Stimulated activated CD4-positive, alpha-beta T cell treated with anti-CD3 and anti-CD28 coated beads, Interleukin-1b, Interleukin-23, amount 100 ng/mL, for 1 hour (primary cell): Measurements from ENCODE around the gene CCIN.
A peak's percentile ranks its signal among the peaks of the same experiment; 100 is the strongest.
"Not testable (repeated sequence)": the region's sequence is repeated elsewhere in the genome, so short reads cannot be mapped to it uniquely, and the experiment has no call there.

Experiments used
- DNase-seq, 2 donors: peaks; one replicate each; pipeline ENCODE4 v3.0.0-alpha.2; 2020; ENCODE audit warnings: low read depth in 2 of 2

CCIN gene

GRCh38 chr9:36158917-36159316 is 10.3 kb upstream of the CCIN start:
- no peak for DNase-seq

DNA sequence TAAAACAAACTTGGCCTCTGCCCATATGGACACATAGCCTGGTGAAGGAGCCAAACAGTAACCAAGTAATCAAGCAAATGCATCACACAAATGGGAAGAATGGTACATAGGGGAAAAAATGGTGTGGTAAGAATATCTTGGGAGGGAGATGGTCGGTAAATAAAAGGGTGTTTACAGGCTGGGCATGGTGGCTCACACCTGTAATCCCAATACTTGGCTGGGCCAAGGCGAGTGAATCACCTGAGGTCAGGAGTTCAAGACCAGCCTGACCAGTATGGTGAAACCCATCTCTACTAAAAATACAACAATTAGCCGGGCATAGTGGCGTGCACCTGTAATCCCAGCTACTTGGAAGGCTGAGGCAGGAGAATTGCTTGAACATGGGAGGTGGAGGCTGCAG is 9.7 kb upstream of the CCIN start:
- DNase-seq = not testable (repeated sequence)

GRCh38 chr9:36160126-36160525 is 9.1 kb upstream of the CCIN start:
- DNase-seq = not testable (repeated sequence)

DNA sequence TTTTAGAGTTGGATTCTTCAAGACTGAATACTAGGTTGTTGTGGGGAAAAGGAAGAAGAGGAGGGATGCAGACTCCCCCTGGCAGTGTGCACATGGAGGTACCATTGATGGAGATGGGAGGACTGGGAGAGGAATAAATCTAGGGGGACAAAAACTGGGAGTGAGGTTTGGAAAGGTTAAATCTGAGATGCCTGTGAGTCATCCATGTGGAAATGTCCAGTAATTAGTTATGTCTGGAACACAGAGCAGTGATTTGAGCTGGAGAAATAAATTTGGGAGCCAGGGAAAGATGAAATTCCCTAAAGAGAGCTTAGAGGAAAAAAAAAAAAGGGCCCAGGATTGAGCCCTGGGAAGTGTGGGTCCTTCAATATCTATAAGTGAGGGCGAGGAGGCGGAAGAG is 8.0 kb upstream of the CCIN start:
- DNase-seq = no peak

GRCh38 chr9:36162211-36162738 is 6.9 kb upstream of the CCIN start:
- no peak for DNase-seq

DNA sequence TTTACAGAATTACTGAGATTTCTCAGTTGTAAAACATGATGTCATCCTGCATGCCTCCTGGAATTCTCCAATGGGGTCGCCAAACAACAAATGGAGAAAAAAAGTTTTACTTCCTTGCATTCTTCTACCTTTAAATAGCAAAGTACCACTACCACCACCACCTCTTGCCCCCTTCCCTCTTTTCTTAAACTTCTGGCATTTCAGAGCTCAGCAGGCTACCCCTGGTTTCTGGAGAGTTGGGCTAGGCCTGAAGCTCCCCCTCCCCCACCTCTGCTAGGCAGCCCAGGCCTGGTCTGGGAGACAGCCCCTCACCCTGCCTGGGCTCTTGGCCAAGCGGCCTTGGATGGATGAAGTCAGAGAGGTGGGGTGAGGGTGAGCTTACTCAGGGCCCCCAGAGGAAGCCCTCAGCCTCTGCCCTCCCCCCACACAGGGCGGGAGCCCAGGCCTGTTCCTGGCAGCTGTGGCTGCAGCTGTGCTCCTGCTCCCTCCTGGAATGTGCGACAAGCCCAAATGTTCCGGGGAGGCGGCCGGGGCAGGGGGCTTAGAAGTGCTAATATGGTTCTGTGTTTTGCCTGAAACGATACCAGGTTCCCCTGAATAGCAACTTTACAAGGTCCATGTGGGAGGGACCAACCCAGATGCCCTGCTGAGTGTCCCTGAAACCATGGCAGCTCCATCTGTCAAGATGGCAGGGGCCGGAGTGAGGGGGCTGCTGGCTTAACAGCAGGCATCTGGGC is 6.0 kb upstream of the CCIN start:
- DNase-seq = no peak

GRCh38 chr9:36163786-36164170 is 5.4 kb upstream of the CCIN start:
- DNase-seq = no peak

- DNase-seq = no peak
Measured at GRCh38 chr9:36164372-36164771, 4.8 kb upstream of the CCIN start.

- no peak for DNase-seq
Measured at GRCh38 chr9:36164989-36165388, 4.2 kb upstream of the CCIN start.

DNA sequence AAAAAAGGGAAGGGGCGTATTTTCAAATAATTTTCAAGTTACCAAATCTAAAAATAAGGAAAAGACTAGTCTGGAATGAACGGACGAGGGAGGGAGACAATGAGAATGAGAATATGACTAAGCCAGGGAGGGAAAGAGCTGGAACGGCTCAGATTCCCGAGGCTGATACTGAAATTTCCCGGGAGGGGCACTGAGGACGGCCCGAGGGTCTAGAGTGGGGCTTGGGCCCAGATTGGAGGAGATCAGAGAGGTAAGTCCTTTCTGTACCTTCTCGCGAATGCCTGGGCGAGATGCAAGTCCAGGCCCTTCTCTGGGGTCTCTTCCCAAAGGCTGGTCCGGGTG is 3.4 kb upstream of the CCIN start:
- DNase-seq = no peak

DNA sequence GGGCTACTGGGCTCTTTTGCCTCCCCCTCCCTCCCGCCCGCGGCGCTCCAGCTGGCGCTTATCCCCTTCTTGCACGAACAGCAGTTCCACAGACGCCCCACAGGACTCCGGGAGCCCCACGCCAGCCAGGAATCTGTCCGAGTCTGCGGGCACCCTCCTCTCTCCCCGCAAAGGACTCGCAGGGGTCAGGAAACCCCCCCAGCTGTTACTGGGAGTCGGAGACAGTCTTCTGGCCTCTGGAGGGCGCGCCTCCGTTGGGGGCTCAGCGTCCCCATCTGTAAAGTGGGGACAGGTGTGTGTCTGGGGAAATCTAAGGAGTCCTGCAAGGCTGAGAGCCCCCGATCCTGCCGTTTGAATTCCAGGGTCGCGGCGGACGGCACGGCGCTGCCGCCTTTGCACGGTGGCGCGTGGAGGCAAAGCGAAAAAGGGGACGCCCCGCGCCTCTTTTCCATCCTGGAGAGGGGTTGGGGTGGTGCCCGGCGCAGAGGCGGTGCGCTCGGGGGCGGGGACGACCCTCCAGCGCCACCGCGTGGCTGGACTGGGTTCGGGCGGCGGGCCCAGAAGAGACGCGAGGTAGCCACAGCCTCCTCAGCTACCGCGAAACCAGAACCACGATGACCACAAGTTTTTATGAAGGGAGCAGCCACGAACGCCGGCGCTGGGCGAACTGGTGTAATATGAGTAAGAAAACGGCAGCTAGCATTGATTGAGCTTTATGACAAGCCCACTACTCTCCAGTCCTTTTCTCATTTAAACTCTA is 2.8 kb upstream of the CCIN start:
- peak; percentile 65 to 69 for DNase-seq

- DNase-seq = no peak
Measured at GRCh38 chr9:36169708-36170107, 520 bp downstream of the CCIN start.

DNA sequence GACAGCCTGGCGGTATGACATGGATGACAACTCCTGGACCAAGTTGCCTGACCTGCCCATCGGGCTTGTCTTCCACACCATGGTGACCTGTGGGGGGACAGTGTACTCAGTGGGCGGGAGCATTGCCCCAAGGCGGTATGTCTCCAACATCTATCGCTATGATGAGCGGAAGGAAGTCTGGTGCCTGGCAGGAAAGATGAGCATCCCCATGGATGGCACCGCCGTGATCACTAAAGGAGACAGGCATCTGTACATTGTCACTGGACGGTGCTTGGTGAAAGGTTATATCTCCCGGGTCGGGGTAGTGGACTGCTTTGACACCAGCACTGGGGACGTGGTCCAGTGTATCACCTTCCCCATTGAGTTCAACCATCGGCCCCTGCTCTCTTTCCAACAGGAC is 1.3 kb downstream of the CCIN start:
- no peak for DNase-seq

DNA sequence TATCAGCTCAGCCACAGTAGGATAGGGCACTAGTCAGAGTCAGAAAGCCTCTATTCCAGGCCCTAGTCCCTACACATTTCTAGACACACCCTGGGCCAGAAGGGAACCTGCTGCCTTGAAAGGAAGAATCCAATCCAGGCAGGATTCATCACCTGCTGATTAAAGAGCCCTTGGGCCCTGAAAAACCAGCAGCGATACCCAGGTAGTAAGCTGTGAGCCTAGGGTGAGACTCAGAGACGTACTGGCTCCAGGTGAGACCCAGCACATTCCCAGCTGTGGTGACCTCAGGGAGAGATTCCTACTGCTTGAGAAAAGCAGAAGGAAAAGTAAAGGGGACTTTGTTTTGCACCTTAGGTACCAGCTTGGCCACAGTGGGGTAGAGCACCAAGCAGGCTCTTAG is 4.7 kb downstream of the CCIN start:
- no peak for DNase-seq

DNA sequence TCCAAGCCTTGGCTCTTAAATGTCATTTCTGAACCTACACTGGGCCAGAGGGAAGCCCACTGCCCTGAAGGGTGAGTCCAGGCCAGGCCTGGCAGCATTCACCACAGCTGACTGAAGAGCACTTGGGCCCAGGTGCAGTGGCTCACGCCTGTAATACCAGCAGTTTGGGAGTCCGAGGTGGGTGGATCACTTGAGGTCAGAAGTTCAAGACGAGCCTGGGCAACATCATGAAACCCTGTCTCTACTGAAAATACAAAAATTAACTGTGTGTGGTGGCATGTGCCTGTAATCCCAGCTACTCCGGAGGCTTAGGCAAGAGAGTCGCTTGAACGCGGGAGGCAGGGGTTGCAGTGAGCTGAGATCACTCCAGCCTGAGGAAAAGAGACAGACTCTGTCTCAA is 5.1 kb downstream of the CCIN start:
- DNase-seq = no peak

GRCh38 chr9:36174731-36175130 is 5.5 kb downstream of the CCIN start:
- DNase-seq = no peak

GRCh38 chr9:36175209-36175608 is 6.0 kb downstream of the CCIN start:
- not testable (repeated sequence) for DNase-seq

DNA sequence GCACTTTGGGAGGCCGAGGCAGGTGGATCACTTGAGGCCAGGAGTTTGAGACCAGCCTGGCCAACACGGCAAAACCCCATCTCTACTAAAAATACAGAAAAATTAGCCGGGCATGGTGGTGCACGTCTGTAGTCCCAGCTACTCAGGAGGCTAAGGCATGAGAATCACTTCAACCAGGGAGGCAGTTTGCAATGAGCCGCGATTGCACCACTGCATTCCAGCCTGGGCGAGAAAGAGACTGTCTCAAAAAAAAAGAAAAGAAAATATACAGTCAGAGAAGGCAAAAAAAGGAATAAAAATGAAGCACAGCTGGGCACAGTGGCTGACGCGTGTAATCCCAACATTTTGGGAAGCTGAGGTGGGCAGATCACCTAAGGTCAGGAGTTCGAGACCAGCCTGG is 7.3 kb downstream of the CCIN start:
- not testable (repeated sequence) for DNase-seq

DNA sequence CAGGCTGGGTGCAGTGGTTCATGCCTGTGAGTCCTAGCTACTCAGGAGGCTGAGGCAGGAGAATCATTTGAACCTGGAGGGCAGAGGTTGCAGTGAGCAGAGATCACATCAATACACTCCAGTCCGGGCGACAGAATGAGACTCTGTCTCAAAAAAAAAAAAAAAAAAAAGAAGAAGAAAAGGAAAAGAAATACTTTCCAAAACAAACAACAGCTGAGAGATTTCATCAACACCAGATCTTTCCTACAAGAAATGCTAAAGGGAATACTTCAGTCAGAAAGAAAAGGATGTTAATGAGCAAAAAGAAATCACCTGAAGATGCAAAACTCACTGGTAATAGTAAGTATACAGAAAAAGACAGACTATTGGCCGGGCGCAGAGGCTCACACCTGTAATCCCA is 8.4 kb downstream of the CCIN start:
- no peak for DNase-seq

- DNase-seq = not testable (repeated sequence)
Measured at GRCh38 chr9:36180243-36180642, 11.1 kb downstream of the CCIN start.

DNA sequence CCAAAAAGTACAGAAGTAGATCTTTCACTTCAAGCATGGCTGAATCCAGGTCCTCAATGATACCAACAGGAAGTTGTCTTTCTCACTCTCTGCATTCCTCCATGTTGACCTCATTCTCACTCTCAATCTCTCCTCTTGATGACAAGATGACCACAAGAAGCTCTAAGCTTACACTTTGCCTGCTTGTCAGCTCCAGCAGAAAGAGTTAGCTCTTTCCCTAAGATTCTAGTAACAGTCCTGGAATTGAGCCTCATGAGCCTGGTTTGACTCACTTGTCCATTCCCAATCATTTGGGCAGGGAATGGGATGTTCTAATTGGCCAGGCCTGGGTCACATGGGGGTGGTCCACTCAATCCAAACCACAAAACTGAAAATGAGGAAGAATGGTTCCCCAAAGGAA is 18.2 kb downstream of the CCIN start:
- DNase-seq = no peak

DNA sequence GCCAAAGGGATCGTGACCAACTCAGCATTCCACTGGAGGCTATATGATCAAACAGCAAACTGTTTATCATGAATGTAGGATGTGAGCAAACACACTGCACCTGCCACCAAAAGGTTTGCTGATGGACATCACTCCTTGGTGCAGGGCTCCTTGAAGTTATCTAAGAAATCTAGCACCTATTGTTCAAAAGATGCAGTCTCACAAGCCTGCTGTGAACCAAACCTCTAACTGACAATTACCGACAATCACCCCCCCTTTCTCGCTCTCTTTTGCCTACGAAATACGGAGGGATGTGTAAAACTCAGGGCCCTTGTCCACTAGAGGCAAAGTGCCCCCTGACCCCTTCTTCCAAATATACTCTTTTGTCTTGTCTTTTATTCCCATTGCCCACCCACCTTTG is 19.0 kb downstream of the CCIN start:
- no peak for DNase-seq

DNA sequence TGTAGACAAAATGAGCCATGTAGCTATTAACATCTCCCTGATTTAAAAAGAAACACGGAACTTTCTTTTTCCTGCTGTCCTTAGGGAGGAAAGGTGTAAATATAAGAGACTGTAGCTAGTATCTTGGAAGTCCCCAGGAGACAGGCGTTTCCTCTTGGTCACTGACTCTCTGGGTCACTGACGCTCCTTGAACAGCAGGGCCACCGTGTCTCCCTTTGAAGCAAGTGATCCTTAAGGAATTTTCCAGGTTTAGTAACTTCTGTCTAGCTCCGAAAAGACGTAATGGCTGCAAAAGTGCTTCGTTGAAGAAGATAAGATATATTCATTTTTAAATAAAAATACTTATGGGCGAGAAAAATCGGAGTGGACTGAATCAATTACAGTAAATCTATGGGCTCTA is 20.8 kb downstream of the CCIN start:
- DNase-seq = no peak
